Left hindlimb (tissue), 1 donor: ENCODE results near the gene MIF4GD.
"Not testable (repeated sequence)": the region's sequence is repeated elsewhere in the genome, so short reads cannot be mapped to it uniquely, and the experiment has no call there.

Source experiments
- DNase-seq: peaks from one replicate; pipeline ENCODE4 v3.0.0-alpha.2; 2018

MIF4GD gene

GRCh38 chr17:75257228-75257627 lies 13.8 kb downstream of the MIF4GD start:
- not testable (repeated sequence) for DNase-seq

- not testable (repeated sequence) for DNase-seq
Observed at GRCh38 chr17:75255954-75256698, 14.9 kb downstream of the MIF4GD start.

GRCh38 chr17:75252039-75252816 lies 18.8 kb downstream of the MIF4GD start:
- no peak for DNase-seq

GRCh38 chr17:75250009-75250471 lies 21.0 kb downstream of the MIF4GD start:
- no peak for DNase-seq

GRCh38 chr17:75249564-75249963 lies 21.5 kb downstream of the MIF4GD start:
- DNase-seq = no peak

GRCh38 chr17:75246404-75246803 lies 24.6 kb downstream of the MIF4GD start:
- DNase-seq = no peak

- no peak for DNase-seq
Observed at GRCh38 chr17:75245011-75245410, 26.0 kb downstream of the MIF4GD start.

- no peak for DNase-seq
Observed at GRCh38 chr17:75244133-75244866, 26.7 kb downstream of the MIF4GD start.

- DNase-seq = no peak
Observed at GRCh38 chr17:75242461-75243042, 28.5 kb downstream of the MIF4GD start.

GRCh38 chr17:75241996-75242460 lies 29.0 kb downstream of the MIF4GD start:
- DNase-seq = no peak

- no peak for DNase-seq
Observed at GRCh38 chr17:75241502-75241901, 29.5 kb downstream of the MIF4GD start.

- DNase-seq = no peak
Observed at GRCh38 chr17:75241143-75241430, 29.9 kb downstream of the MIF4GD start.

- no peak for DNase-seq
Observed at GRCh38 chr17:75240394-75241142, 30.5 kb downstream of the MIF4GD start.

- no peak for DNase-seq
Observed at GRCh38 chr17:75239778-75240393, 31.1 kb downstream of the MIF4GD start.

GRCh38 chr17:75239214-75239613 lies 31.8 kb downstream of the MIF4GD start:
- no peak for DNase-seq

GRCh38 chr17:75238684-75239191 lies 32.3 kb downstream of the MIF4GD start:
- DNase-seq = peak; percentile 53

GRCh38 chr17:75238020-75238580 lies 32.9 kb downstream of the MIF4GD start:
- no peak for DNase-seq

GRCh38 chr17:75237100-75238014 lies 33.7 kb downstream of the MIF4GD start:
- DNase-seq = no peak

GRCh38 chr17:75232786-75233185 lies 38.2 kb downstream of the MIF4GD start:
- no peak for DNase-seq
